Activated CD8-positive, alpha-beta memory T cell treated with anti-CD3 and anti-CD28 coated beads, Interleukin-2, amount 50 U/mL, for 1 hour (primary cell): Measurements from ENCODE around the gene CAMK2B.

Experiments used
- DNase-seq: peaks from one replicate; pipeline ENCODE4 v3.0.0-alpha.2; 2020; ENCODE audit errors: extremely low read depth

Gene CAMK2B

DNA sequence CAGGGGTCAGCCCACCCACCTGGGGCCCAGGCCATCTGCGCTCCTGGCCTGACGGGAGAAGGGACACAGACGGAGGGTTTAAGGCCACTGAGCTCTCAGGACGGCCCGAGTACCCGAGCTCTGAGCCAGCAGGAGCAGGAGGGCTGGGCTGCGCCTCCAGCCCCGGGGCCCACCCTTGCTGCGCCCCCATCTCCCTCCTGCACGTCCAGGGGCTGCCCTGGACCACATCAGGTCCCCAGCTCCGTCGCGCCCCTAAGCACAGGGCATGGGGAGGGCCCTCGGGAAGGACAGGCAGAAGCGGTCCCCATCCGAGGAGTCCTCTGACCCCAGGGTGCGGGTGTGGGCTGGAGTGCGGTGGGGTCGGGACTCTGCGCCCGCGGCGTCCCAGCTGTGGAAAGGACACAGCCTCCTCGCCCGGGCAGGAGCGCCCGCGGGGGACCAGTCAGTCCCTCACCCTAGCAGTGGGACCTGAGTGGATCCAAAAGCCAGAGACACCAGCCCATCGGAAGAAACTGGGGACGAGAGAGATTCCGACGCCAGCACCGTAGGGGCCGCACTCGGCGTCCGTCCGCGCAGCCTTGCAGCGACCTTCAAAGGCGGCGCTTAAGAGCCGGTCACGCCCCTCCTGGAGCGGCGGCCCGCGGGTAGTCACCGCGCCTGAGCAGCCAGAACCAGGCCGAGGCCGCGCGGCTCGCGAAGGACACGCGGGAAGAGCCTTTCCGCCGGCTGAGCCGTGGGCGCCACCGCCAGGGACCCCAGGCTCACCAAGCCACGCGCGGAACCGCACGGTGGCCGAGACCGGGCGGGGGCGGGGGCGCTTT lies 15.9 kb downstream of the CAMK2B start:
- DNase-seq, result no peak

DNA sequence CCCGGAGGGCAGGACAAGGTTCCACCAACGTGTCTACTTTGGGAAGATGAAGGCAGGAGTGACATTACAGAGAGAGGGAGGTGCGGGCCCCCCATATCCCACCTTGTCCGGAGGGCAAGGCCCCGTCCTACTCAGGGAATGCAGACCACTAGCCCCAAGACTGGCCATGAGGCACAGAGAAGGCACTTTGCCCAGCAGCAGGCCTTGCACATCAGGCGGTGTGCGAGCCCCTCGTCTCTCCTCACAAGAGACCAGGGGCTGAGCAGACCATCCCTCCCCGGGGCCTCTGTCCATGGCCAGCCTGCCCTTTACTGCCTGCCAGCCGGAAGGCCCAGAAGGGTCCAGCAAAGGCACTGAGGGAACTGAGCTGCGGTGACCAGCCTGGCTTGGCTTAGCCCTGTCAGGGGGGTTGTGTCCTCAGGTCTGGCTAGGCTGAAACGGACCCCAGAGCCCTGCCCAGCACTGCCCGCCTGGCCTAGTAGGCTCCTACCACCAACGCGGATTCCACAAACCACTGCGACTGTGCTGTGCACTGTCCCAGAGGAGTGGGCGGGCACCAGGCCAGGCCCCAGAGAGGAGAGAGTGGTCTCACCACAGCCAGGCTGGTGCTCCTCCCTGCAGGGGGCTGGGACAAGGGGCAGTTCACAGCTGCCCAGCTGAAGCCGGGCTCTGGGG lies 16.7 kb downstream of the CAMK2B start:
- no peak for DNase-seq

DNA sequence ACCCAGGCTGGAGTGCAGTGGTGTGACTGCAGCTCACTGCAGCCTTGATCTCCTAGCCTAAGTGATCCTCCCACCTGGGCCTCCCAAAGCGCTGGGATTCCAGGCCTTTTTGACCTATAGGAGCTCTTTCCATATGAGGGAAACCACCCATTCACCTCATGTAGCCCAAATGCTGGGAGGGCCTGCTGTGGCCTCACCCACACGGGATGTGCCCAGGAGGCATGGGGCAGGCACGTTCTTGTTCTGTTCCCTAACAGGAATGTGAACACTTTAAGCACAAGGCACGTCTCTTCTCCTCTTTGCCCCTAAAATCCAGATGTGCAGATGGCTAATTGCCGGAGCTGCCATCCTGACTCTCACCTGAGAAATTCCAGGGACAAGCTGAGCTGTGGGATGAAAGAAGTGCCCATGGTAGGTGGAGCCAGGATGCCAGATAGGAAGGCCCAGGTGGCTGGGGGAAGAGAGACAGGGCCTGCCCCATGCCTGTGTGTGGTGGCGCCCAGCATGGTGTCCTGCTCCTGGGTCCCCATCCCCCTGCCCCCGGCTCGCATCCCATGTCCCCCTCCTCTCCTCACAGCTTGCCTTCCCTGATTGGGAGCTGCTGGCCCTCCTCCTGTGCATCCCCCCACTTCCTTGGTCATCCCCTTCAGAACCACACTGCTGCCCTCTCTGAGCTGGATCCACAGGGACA lies 17.3 kb downstream of the CAMK2B start:
- DNase-seq, result no peak

DNA sequence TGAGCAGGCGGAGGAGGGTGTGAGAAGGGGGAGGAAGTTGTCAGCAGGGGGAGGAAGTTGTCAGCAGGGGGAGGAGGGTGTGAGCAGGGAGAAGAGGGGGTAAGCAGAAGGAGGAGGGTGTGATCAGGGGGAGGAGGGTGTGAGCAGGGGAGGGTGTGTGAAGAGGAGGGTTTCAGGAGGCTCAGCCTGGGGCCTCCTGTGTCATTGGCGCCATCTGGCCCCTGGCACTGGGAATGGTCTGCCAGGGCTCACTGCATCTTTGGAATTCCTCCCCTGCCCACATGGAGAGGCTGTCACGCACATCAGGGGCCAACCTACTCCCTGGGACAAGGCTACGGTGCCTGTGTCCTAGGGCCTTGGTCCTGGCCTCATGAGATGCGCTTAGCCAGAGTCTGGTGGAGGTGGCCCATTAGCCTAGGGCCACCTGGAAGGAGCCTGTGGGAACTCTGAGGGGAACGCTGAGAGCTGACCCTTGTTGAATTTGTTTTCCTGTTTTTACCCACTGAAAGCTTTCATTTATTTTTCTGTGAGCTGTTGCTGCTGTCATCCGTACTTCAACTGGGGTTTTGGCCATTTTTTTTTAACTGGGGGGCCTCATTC lies 18.0 kb downstream of the CAMK2B start:
- no peak for DNase-seq

DNA sequence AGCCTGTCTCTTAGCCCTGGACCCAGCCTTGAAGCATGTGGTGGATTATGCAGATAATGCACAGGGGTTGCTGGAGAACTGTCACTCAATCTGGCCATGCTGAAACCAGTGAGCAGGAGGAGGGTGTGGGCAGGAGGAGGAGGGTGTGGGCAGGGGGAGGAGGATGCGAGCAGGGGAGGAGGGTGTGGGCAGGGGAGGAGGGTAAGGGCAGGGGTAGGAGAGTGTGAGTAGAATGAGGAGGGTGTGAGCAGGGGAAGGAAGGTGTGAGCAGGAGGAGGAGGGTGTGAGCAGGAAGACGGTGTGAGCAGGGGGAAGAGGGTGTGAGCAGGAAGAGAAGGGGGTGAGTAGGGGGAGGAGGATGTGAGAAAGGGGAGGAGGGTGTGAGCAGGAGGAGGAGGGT lies 18.8 kb downstream of the CAMK2B start:
- DNase-seq, result no peak

DNA sequence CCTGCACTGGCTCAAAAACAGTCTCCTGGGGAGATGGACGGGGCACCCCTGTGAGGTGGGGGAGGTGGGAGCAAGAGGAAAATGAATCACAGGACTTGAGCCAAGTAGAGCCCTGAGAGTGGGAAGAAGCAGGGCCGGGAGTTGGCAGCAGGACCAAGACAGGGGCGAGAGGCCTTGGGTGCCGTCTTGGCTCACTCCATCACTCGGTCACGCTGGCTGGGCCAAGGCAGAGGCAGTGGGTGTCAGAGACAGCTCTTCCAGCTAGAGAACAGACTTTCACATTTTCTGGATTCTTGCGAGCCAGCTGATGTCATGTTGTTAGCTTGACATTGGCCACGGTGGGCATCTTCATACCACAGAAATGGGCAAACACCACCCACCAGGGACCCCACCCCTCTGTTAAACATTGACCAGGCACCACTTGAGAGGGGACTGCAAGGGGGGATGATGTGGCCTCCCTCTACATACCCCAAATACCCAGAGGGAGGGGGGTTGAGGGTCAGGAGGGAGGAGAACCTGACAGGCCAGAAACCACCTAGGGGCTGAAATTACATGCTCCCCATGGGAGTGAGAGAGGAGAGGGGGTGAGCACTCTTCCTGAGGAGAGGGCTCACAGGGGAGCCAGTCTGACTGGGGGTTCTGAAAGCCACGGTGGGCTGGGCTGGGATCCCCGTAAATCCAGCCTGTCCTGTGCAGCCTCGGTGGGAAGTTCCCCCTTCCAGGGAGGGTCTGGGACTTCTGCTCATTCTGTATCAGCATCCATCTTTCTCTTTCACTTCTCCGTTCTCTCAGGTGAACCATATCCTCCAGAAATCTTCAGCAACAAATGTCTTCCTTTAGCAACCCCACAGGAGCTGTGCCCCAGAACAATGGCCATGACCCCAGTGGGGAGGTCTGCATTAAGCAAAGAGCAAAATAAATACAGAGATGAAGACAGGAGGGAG lies 19.6 kb downstream of the CAMK2B start:
- DNase-seq, result no peak

DNA sequence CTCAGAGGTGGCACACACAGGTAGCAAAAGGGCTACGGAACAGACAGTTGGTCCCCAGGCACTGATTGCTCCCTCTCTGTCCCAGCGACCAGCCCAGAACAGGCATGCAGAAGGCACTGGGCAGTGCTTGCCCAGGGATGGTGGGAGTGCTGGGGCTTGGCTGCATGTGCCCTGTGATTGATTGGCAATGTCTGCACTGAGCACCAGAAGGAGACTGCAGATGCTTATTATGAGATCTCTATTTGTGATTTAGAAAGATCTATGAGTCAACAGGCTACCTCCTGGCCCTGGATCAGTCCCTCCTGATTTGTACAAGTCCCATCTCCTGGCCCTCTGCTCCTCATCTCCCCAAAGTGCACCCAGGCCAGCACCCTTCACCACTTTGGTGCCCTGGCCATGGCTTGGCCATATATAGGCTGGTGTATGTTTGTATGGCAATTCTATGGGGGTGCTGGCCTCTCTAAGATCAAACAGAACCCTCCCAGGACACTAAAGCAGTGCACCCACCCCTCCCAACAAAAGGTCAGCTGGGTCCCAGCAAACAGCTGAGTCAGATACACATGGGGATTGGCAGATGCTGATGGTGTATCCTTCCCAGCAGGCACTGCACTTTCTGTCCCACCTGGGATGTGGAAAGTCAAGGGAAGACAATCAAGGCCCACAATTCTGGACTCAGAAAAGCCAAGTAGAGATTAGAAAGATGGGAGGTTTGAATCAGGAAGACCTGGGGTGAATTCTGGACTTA lies 30.9 kb downstream of the CAMK2B start:
- DNase-seq, result no peak

DNA sequence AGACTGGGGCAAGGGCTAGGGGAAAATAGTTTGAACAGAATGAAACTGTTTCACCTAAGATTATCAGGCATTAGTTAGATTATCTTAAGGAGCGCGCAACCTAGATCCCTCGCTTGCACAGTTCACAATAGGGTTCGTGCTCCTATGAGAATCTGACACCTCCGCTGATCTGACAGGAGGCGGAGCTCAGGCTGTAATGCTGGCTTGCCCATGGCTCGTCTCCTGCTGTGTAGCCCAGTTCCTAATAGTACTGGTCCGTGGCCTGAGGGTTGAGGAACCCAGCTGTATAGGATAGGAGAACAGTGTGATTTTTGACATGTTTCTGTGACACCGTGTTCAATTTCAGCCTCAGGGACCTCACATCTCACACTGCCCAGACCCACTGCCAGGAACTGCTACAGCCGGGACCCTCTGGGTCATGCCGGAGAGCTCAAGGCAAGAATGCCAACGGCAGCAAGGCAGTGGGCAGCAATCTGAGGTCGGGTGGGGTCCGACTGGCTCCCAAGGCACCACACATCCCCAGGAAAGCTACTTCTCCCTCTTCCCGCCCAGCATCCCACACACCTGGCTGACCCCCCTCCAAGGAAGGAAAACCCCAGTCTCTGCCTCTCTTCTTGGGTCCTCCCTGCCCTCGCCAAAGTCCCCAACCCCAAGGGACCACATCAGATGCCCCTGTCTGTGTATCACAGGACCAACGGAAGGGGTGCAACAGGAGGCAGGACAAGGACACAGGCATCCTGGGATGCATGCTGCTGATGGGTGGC lies 31.7 kb downstream of the CAMK2B start:
- DNase-seq, result no peak

DNA sequence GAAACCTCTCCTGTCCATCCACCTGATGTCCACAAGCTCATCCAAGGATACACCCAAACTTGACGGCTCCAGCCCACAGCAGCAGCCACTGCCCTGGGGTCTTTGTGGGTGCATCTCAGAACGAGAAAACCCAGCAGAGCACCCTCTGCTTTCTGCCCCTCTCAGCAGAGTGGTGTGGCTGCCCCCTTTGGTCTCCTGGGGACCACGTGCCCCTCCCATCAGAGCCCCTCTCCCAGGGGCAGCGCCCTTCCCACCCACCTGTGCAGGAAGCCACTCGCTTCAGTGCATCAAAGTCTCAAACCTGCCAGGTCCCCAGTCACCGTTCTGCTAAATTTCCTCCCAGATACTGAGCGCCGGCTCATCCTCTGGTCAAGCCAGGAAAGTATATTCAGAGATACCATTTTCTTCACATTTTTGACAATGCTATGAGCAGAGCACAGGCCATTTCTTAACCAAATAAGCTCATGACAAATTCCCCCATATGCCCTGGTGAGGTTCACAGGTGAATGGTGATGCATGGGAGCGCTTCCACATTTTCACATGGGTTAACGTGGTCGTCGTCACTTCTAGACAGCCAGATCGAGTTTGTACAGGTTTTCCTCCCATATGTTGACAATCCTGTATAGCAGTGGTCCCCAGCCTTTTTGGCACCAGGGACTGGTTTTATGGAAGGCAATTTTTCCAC lies 32.4 kb downstream of the CAMK2B start:
- no peak for DNase-seq

DNA sequence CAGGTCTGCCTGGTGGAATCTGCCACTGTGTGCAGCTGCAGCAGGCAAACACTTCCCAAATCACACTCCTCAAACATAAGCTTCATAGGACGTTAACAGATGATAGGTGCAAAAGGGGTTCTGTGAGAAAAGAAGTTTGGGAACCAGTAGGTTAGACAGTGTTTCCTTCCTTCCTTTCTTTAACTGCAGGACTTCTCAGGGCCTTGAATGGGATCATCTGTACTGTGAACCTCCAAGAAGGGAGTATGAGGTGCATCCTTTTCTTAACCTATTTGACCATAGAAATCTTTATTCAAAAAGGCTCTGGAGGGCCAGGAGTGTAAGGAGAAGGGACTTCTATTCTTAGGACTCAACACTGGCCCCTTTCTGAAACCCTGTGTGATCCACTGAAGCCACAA lies 33.0 kb downstream of the CAMK2B start:
- no peak for DNase-seq

DNA sequence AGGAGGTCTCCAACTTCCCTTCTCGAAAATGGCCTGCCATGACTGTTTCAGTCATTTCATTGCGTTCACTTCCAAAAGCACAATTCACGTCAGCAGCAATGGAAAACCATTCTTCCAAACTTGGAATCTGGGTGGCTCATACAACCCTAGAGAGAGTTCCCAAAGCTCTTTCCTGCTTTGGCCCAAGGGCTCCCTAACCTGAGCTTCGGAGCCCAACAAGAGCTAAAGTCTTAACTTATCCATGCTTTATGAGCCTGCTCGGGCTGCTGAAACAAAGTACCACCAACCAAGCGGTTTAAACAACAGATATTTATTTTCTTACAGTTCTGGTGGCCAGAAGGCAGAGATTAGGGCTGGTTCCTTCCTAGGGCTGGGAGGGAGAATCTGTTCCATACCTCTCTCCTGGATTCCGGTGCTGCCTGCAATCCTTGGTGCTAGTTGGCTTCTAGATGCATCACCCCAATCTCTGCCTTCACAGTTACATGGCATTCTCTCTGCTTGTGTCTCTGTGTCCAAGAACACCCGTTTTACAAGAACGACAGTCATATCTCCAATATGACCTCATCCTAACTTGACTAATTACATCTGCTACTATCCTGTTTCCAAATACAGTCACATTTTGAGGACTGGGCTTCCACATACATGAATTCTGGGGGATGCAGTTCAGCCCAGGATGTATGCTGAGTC lies 33.5 kb downstream of the CAMK2B start:
- DNase-seq, result no peak

DNA sequence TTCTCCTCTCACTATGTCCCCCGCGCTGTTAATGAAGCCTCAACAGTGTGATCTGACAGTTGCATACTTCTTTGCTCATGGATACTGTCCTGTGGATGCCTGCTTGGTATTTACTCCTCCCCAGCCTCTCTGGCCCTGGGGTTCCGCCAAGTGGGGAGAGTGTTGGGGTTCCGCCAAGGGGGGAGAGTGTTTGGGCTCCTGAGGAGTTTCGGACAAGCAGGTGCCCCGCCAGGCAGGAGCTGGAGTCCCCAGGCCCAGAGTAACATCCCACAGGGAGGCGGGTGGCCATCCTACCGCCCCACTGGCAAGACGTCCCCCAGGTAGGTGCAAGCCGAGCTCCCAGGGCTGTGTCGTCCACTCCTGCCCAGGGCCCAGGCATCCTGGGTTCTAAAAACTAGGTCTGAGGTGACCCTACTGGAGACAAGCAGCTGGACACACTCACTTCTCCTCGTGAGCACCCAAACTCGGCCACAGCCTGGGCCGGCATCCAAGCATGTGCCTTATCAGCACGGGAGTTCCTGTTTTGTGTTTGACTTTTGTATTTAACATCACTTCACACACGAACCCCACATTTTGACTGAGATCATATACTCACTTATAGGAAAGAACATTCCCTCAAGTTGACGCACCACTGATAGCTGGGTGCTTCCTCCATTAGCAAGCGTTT lies 34.2 kb downstream of the CAMK2B start:
- DNase-seq, result no peak

DNA sequence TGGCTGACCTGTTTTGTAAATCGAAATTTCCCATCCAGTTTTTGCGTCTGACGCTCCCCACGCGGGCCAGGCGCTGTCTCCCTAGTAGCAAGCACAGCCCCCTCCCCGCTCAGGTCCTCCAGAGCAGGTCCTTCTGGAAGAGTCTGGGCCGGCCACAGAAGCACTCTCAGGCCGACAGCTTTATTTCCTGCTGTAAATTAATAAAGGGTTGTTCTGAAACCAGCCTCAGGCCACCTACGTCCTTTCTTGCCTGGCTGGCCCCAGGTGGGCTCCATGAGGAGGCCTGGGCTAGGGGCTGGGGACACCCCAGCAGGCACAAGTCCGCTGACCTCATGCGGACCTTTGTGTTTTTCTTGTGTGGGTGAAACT lies 35.2 kb downstream of the CAMK2B start:
- DNase-seq, result no peak

DNA sequence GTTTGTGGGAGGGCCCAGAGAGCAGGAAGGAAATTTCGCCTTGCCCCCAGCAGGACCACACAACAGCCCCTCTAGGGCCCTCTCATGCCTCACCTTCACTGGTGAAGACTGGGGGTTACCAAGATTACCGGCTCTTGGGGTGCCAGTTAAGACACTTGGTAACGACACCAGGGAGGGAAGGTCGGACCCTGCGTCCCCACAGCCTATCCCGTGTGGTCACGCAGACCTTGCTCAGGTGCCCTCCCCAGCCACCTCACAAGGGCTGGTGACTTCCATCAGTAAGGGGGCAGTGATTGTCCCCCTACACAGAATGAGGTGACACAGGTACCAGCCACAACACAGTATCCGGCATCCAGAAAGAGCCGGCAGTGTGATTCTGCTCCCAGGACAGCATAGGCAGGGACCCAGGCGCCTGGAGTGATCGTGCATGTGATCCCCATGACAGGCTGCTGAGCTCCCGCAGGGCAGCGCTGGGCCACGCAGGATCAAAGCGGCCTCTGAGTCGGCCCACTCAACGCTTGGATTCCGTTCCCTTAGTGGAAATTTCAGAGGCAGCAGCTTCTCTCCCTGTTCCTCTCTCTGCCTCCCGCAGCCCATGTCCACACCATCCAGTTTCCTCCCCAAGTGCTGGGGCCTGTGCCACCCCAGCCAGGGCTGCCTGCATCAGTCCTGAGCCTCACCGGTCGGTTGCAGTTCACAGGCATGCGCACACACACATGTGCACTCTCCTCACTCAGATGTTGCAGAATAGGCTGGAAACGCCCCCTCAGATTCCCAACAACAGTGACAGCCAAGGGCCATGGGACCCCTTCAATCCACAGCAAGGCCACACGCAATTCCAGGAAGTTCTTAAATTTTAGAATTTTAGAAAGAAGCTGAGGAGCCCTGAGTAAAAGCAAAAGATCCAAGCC lies 35.8 kb downstream of the CAMK2B start:
- no peak for DNase-seq

DNA sequence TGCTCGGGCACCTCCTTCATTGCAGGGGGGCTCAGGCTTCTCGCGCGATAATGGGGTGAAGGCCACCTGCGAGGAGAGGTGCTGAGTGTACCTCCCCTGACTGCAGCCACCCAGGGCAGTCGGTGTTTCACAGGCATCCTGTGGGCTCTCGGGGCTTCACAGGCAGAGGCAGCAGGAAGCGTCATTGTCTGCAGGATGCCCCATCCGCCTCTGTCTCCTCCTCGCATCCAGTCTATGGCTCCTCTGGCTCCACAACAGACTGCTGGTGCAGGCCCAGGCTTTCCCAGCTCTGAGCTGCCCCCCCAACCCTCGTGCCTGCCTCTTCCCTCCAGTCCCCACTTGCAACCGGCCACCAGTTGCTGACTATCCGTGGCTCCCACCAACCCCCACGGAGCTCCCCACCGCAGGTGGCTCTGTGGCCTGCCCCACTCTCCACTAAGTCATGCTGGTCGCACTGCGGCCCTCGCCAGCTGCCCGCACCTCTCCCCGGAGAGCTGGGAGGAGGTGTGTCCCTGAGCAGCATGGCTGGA lies 36.5 kb downstream of the CAMK2B start:
- DNase-seq, result no peak

DNA sequence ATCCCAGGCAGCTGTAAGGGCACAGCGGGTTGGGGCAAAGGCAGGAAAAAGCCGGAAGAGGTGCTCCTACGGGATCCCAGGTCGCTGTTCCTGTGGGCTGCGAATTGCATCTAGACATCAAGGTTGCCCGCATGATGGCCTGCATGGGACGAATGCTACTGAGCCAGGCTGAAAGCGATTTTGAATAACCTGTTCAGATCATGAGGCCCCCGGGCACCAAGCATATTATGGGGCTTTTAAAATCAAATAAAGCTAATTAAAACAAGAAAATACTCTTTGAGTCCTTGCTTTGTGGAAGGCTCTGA lies 37.1 kb downstream of the CAMK2B start:
- DNase-seq, result no peak
